Neutrophil (primary cell): Measurements from ENCODE around the gene RUBCN.

ENCODE experiments used
- H3K27ac ChIP-seq: fragments of 200-600 bp; sonication (generic); 2 replicates; pipeline ENCODE4 v1.5.1; 2016; ENCODE audit warnings: mild to moderate bottlenecking, moderate library complexity
- H3K27me3 ChIP-seq: fragments of 200-600 bp; sonication (generic); 2 replicates; pipeline ENCODE4 v1.6.0; 2016; ENCODE audit warnings: mild to moderate bottlenecking
- H3K36me3 ChIP-seq: fragments of 200-600 bp; sonication (generic); 2 replicates; pipeline ENCODE4 v1.5.1; 2017
- H3K4me1 ChIP-seq, 2 experiments: fragments of 200-600 bp in 1 of 2; sonication (generic) in 1 of 2; 1 replicate in 1 of 2; 2 replicates in 1 of 2; pipeline versions ENCODE4 v1.5.1 to v1.6.1; 2013 to 2016; ENCODE audit warnings: low read depth in 1 of 2, low read length in 1 of 2, mild to moderate bottlenecking in 1 of 2, moderate library complexity in 1 of 2; ENCODE audit not compliant: control insufficient read depth in 1 of 2, insufficient read depth in 1 of 2
- H3K4me3 ChIP-seq, 2 experiments: fragments of 200-600 bp in 1 of 2; sonication (generic) in 1 of 2; 1 replicate in 1 of 2; 2 replicates in 1 of 2; pipeline ENCODE4 v1.5.1; 2013 to 2016; ENCODE audit warnings: low read depth in 1 of 2, low read length in 1 of 2, mild to moderate bottlenecking in 1 of 2, moderate library complexity in 1 of 2
- H3K9me3 ChIP-seq: fragments of 200-600 bp; sonication (generic); 2 replicates; pipeline ENCODE4 v1.5.1; 2016
- TF ChIP-seq, protein P1 (sequence below): fragments of 200-600 bp; sonication (generic); IDR thresholded peaks from 2 replicates; pipeline ENCODE4 v1.5.1; 2016; ENCODE audit warnings: antibody characterized with exemption

The RUBCN gene

DNA sequence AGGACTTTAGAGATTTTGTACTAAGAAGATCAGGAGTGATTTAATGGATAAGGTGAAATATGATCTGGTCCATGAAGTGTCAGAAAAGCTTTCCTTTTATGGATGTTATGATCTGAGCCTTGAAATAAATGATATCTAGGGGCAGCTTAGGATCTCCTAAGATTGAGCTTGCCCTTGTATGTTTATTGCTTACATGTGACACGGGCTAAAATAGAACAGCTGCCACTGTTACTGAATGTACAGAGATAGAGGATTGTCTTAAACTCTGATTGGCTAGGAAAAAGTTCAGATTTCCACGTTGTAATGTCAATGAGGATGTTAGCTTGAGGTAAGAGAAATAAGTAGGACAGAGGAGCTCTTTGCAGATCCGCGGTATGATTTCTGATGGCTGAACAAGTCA is 21.8 kb upstream of the RUBCN start:
- Histone ChIP-seq H3K4me3 (no peak overlapping the region), H3K9me3 (no peaks in the 10 kb centered on the region), H3K27me3 (no peaks in the 10 kb centered on the region), H3K27ac (no peak overlapping the region), H3K36me3 (peaks cover 46% of the 10 kb centered on the region), H3K4me1 (no peaks in the 10 kb centered on the region)
- TF ChIP-seq, protein P1, sequence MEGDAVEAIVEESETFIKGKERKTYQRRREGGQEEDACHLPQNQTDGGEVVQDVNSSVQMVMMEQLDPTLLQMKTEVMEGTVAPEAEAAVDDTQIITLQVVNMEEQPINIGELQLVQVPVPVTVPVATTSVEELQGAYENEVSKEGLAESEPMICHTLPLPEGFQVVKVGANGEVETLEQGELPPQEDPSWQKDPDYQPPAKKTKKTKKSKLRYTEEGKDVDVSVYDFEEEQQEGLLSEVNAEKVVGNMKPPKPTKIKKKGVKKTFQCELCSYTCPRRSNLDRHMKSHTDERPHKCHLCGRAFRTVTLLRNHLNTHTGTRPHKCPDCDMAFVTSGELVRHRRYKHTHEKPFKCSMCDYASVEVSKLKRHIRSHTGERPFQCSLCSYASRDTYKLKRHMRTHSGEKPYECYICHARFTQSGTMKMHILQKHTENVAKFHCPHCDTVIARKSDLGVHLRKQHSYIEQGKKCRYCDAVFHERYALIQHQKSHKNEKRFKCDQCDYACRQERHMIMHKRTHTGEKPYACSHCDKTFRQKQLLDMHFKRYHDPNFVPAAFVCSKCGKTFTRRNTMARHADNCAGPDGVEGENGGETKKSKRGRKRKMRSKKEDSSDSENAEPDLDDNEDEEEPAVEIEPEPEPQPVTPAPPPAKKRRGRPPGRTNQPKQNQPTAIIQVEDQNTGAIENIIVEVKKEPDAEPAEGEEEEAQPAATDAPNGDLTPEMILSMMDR, result no peak

DNA sequence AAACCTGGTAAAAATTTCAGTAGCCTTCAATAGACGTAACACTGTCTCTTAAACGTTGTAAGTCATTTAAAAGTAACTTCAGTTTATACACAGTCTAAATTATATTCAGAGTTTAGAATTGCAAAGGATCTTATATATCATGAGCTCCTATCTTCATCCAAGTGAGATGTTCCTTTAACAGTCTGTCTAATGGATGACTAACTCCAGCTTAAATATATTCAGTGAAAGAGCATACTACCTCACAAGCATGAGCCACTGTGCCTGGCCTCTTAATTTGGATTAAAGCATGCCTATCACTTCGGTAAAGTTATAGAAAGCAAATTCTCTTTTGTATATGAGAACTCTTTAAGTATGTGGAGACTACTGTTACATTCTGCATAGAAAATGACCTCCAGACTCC is 20.0 kb upstream of the RUBCN start:
- no peak overlapping the region for H3K4me3 ChIP-seq
- peaks cover 29% of the 10 kb centered on the region for H3K36me3 ChIP-seq
- TF ChIP-seq, protein P1, result no peak
- no peaks in the 10 kb centered on the region for H3K9me3 ChIP-seq
- H3K27me3 ChIP-seq, result no peaks in the 10 kb centered on the region
- H3K4me1 ChIP-seq, result peaks cover 4 to 6% of the 10 kb centered on the region in 2 experiments
- H3K27ac ChIP-seq, result no peak overlapping the region

DNA sequence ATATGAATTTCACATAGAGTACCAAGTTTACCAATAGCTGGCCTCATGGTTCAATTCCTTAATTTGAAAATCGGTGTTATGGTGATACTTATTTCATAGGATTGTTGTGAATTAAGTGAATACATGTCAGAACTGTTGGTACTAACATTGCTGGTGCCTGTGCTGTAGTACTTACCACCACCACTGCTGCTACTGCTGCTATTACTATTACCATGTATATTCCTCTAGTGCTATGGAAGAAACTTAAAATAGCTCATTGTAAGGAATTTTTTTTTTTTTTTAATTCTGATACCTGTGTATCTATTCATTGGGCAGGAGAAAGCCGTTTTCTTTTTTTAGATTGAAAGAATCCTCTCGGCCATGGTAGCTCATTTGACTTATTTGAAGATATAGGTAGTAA is 16.6 kb upstream of the RUBCN start:
- no peak overlapping the region for H3K27ac ChIP-seq
- H3K36me3 ChIP-seq, result peaks cover 5% of the 10 kb centered on the region
- H3K27me3 ChIP-seq, result no peaks in the 10 kb centered on the region
- H3K4me3 ChIP-seq, result no peak overlapping the region
- H3K4me1 ChIP-seq, result peaks cover 26 to 27% of the 10 kb centered on the region in 2 experiments
- H3K9me3 ChIP-seq, result no peaks in the 10 kb centered on the region
- TF ChIP-seq, protein P1, result no peak

DNA sequence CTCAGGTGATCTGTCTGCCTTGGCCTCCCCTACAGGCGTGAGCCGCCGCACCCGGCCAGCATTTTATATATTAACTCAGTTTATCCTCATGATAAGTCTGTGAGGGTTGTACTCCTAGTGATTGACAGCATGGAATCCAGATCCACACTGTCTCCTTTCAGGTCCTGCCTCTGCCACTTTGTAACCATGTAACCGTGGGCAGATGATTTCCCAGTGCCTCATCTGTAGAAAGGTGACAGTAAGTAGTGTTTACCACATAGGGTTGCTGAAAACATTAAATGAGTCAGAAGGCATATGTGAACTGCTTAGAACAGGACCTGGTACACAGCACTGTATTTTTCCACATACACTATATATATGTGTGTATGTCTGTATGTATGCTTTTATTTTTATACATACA is 15.4 kb upstream of the RUBCN start:
- no peaks in the 10 kb centered on the region for H3K27me3 ChIP-seq
- no peaks in the 10 kb centered on the region for H3K36me3 ChIP-seq
- no peak overlapping the region for H3K4me3 ChIP-seq
- peaks cover 27 to 30% of the 10 kb centered on the region in 2 experiments for H3K4me1 ChIP-seq
- no peaks in the 10 kb centered on the region for H3K9me3 ChIP-seq
- TF ChIP-seq, protein P1, result no peak
- H3K27ac ChIP-seq, result no peak overlapping the region

DNA sequence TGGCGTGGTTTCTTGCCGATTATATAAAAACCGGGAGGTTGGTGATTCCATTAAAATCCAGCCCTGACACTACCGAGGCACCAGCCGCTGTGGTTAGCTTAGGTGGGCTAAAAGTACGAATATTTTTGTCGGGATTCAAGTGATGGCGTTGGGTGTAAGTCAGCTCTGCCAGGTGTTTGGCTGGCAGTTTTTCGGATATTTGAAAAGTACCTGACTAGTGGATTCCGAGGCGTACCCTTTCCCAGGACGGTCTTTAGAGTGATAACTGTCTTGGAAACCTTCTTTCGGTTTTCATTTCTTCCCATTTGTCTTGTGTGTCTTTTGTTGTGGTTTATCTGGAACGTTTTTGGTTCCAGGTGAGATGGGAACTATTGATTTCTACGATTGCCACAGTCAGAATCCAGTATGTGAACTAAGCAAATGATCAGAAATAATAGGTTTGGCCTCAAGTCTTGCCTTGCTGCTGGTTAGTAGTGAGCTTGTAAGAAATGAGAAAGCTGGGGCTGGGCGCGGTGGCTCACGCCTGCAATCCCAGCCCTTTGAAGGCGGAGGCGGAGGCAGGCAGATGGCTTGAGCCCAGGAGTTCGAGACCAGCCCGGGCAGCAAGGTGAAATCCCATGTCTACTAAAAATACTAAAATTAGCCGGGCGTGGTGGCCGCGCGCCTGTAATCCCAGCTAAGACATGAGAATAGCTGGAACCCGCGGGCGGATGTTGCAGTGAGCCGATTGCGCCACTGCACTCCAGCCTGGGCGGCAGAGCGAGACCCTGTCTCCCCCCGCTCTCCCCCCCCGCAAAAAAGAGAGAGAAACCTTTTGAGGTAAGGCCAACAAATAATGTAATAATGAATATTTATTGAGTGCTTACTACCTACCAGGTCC is 14.4 kb upstream of the RUBCN start:
- H3K9me3 ChIP-seq, result no peaks in the 10 kb centered on the region
- H3K4me3 ChIP-seq, result peak overlapping the region; percentile 79 to 93
- H3K27ac ChIP-seq, result peak overlapping the region; percentile 89
- peaks cover 27 to 37% of the 10 kb centered on the region in 2 experiments for H3K4me1 ChIP-seq
- no peaks in the 10 kb centered on the region for H3K36me3 ChIP-seq
- H3K27me3 ChIP-seq, result no peaks in the 10 kb centered on the region
- TF ChIP-seq, protein P1, result no peak
